Erythroblast (primary cell): ENCODE measurements around the gene PHKA1.

Experiments
- GATA1 ChIP-seq: IDR thresholded peaks from 2 replicates; pipeline ENCODE4 v1.6.1; 2011; ENCODE audit warnings: low read depth, mild to moderate bottlenecking, control low read depth, low read length, moderate library complexity
- POLR2A ChIP-seq: IDR thresholded peaks from 2 replicates; pipeline ENCODE4 v1.6.1; 2011; ENCODE audit warnings: mild to moderate bottlenecking, low read length

DNA sequence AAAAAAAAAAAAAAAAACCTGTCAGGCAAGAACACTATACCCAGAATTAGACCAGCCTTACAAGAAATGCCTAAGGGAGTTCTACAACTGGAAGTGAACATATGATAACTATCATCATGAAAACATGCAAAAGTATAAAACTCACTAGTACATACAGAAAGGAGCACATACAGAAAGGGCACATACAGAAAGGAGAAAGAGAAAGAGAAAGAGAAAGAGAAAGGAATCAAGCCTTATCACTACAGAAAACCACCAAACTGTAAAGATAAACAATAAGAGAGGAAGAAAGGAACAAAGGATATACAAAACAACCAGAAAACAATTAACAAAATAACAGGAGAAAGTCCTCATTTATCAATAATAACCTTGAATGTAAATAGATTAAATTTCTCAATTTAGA lies 50.4 kb downstream of the PHKA1 start:
- TF ChIP-seq POLR2A (no peak), GATA1 (no peak)
